ENCODE measurements around the gene KANTR. TPM values are rescaled to one million over a fixed set of nuclear protein-coding genes. Genes with fewer than 3 reads are reported as not detected.

Gene KANTR
- total RNA-seq, 2 donors from 2014 or later, result 11.7 to 14.4 TPM

- H3K9ac ChIP-seq (ENCODE audit: extremely low read depth, low read length, poor library complexity, severe bottlenecking), result no peak overlapping the region
- peak; percentile 55 for DNase-seq
- H3K4me3 Mint-ChIP-seq, result no peak overlapping the region
- no peaks in the 10 kb centered on the region for H3K4me1 ChIP-seq (ENCODE audit: control insufficient read depth, insufficient read depth, low read length)
- peak overlapping the region; percentile 72 for H3K27ac Mint-ChIP-seq
- H3K36me3 Mint-ChIP-seq (ENCODE audit: low read depth), result no peaks in the 10 kb centered on the region
- peak overlapping the region; percentile 24 for H3K27ac ChIP-seq (ENCODE audit: low read depth, low read length)
- no peaks in the 10 kb centered on the region for H3K36me3 ChIP-seq (ENCODE audit: control insufficient read depth, insufficient read depth, low read length)
- peaks cover 8% of the 10 kb centered on the region for H3K4me1 Mint-ChIP-seq
- TF ChIP-seq CTCF (conservative IDR thresholded peaks at IDR 0.05), result no peak
- H3K27me3 Mint-ChIP-seq (ENCODE audit: insufficient read depth), result no peaks in the 10 kb centered on the region
- H3K9me3 Mint-ChIP-seq, result peaks cover 53% of the 10 kb centered on the region
- no peaks in the 10 kb centered on the region for H3K9me3 ChIP-seq (ENCODE audit: control insufficient read depth, low read length)
- H3K4me3 ChIP-seq (ENCODE audit: low read length), result no peak overlapping the region
- H3K27me3 ChIP-seq (ENCODE audit: control insufficient read depth, insufficient read depth, low read length, poor library complexity, severe bottlenecking), result no peaks in the 10 kb centered on the region
- WGBS, 2 experiments (ENCODE audit: insufficient coverage in 1 of 2, insufficient read length in 1 of 2), result 69 to 80% methylated on average over 1 to 5 of the region's 6 CpGs
These were observed 20.8 kb upstream of the KANTR start for GRCh38 chrX:53073115-53073586.

GRCh38 chrX:53075011-53075410, 18.9 kb upstream of the KANTR start:
- Histone ChIP-seq H3K4me3 (ENCODE audit: low read length) (no peak overlapping the region), H3K9ac (ENCODE audit: extremely low read depth, low read length, poor library complexity, severe bottlenecking) (no peak overlapping the region), H3K27ac (ENCODE audit: low read depth, low read length) (no peak overlapping the region), H3K36me3 (ENCODE audit: control insufficient read depth, insufficient read depth, low read length) (no peaks in the 10 kb centered on the region), H3K27me3 (ENCODE audit: control insufficient read depth, insufficient read depth, low read length, poor library complexity, severe bottlenecking) (no peaks in the 10 kb centered on the region), H3K4me1 (ENCODE audit: control insufficient read depth, insufficient read depth, low read length) (no peaks in the 10 kb centered on the region), H3K9me3 (ENCODE audit: control insufficient read depth, low read length) (no peaks in the 10 kb centered on the region)
- DNase-seq, result no peak
- TF ChIP-seq CTCF (conservative IDR thresholded peaks at IDR 0.05), result no peak
- Mint-ChIP-seq H3K9me3 (peaks cover 56% of the 10 kb centered on the region), H3K4me3 (no peak overlapping the region), H3K4me1 (peaks cover 8% of the 10 kb centered on the region), H3K27me3 (ENCODE audit: insufficient read depth) (no peaks in the 10 kb centered on the region), H3K27ac (no peak overlapping the region), H3K36me3 (ENCODE audit: low read depth) (no peaks in the 10 kb centered on the region)
- 90 to 94% methylated on average over 3 to 7 of the region's 7 CpGs for WGBS, 2 experiments (ENCODE audit: insufficient coverage in 1 of 2, insufficient read length in 1 of 2)

- peaks cover 54% of the 10 kb centered on the region for H3K9me3 Mint-ChIP-seq
- no peaks in the 10 kb centered on the region for H3K4me1 ChIP-seq (ENCODE audit: control insufficient read depth, insufficient read depth, low read length)
- no peaks in the 10 kb centered on the region for H3K27me3 Mint-ChIP-seq (ENCODE audit: insufficient read depth)
- no peak overlapping the region for H3K4me3 Mint-ChIP-seq
- H3K27ac ChIP-seq (ENCODE audit: low read depth, low read length), result no peak overlapping the region
- WGBS, 2 experiments (ENCODE audit: insufficient coverage in 1 of 2, insufficient read length in 1 of 2), result 93 to 100% methylated on average over 10 to 21 of the region's 21 CpGs
- H3K4me1 Mint-ChIP-seq, result peaks cover 12% of the 10 kb centered on the region
- no peaks in the 10 kb centered on the region for H3K36me3 ChIP-seq (ENCODE audit: control insufficient read depth, insufficient read depth, low read length)
- no peak for TF ChIP-seq CTCF (conservative IDR thresholded peaks at IDR 0.05)
- H3K4me3 ChIP-seq (ENCODE audit: low read length), result no peak overlapping the region
- DNase-seq, result no peak
- no peak overlapping the region for H3K9ac ChIP-seq (ENCODE audit: extremely low read depth, low read length, poor library complexity, severe bottlenecking)
- no peaks in the 10 kb centered on the region for H3K36me3 Mint-ChIP-seq (ENCODE audit: low read depth)
- H3K27me3 ChIP-seq (ENCODE audit: control insufficient read depth, insufficient read depth, low read length, poor library complexity, severe bottlenecking), result no peaks in the 10 kb centered on the region
- H3K9me3 ChIP-seq (ENCODE audit: control insufficient read depth, low read length), result no peaks in the 10 kb centered on the region
- H3K27ac Mint-ChIP-seq, result no peak overlapping the region
These were observed 17.3 kb upstream of the KANTR start for GRCh38 chrX:53076671-53077070.
